HEK293T (cell line): ENCODE results near the gene RBMS1.

ENCODE experiments used
- FOXK2 ChIP-seq: fragments of 450-650 bp; IDR thresholded peaks from 2 replicates; pipeline ENCODE4 v1.6.1; 2016; ENCODE audit warnings: mild to moderate bottlenecking
- NFRKB ChIP-seq: fragments of 450-650 bp; IDR thresholded peaks from 2 replicates; pipeline ENCODE4 v1.6.1; 2016; ENCODE audit warnings: mild to moderate bottlenecking, moderate library complexity

GRCh38 chr2:160310118-160310828, 183.3 kb downstream of the RBMS1 start:
- no peak for TF ChIP-seq FOXK2
- no peak for TF ChIP-seq NFRKB
